ENCODE data around the gene MRPS18A. TPM values are rescaled to one million over a fixed set of nuclear protein-coding genes. Genes with fewer than 3 reads are reported as not detected.

MRPS18A gene
- total RNA-seq, 2 experiments from 2014 or later = 38.3 to 40.3 TPM

DNA sequence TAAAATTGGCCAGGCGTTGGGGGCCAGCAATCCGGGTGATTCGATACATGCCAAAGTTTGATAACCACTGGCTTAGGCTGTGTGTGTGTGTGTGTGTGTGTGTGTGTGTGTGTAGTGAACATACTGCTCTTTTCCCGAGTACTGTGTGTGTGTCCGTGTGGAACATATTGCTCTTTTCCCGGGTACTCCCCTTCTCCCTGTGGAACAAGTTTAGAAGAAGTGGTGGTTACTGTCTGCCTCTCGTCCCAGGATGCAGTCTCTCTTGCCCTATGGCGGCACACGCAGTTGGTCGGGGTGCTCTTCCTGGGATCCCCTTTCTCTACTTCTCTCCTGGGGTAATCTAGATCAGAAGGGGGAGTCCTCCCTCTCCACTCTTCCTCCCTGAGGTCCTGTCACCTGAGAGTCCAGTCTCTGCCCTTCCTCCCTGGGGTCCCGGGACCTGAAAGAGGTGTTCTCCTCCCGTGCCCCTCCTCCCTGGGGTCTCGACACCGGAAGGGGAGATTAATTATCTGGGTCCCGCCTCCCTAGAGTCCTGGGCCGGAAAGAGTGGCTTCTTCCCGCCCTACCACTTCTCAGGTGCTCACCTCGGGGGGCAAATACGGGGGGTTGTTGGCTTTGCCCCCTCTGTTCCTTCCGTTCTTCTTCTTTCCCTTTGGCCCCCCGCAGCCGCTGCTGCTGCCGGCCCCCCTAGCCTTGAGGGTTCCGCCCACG, 59.0 kb downstream of the MRPS18A start:
- ATAC-seq (ENCODE audit: low read depth) = peak; percentile 39
- POLR2A ChIA-PET = interaction anchor here (0.6 to 2.3 kb wide), 14 partner anchors 8 to 699 kb away, joined by 3 to 32 read pairs (median 8); partner anchors contain the start of genes CNPY3, HSP90AB1, MAD2L1BP and POLH
- peak; percentile 69 for DNase-seq
- Mint-ChIP-seq H3K4me1 (peaks cover 33% of the 10 kb centered on the region), H3K27me3 (no peaks in the 10 kb centered on the region), H3K27ac (peak overlapping the region; percentile 95), H3K9me3 (no peaks in the 10 kb centered on the region), H3K36me3 (peaks cover 25% of the 10 kb centered on the region), H3K4me3 (peak overlapping the region; percentile 100)

DNA sequence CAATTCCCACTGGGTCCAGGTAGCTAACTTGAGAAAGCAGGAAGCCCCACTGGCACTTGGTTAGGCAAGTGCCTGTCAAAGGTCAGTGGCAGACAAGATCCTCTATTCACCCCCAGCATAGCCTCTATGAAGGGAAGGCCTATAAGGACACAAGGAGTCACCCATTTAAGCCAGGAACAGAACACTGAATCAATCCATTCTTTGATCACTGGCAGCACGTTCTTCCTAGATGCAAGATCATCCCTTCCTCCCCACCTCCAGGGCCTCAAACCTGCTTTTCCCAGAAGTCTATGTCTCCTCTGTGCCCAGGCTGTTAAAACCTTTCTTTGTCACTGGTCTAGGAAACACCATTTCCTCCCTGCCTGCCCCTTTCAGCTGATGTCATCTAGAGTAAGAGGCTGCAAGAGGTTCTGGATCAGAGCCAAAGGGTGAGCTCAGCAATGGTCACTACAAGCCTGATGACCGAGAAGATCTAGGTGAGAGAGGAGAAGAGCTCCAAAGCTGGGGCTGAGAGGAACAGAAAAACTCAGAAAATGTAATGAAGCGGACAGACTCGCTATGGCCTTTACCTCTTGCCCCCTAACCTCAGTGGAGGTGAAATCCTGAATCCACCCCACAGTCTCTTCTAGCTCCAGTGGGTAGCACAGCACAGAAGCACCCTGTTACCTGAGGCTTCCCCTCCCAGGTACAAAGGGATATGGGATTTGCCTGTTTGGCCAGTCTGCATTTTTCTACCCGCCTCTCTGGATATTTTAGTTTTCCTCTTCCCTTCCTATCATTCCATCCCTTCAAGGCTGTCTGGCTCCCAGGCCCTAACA, 60.4 kb downstream of the MRPS18A start:
- peak; percentile 20 for DNase-seq

DNA sequence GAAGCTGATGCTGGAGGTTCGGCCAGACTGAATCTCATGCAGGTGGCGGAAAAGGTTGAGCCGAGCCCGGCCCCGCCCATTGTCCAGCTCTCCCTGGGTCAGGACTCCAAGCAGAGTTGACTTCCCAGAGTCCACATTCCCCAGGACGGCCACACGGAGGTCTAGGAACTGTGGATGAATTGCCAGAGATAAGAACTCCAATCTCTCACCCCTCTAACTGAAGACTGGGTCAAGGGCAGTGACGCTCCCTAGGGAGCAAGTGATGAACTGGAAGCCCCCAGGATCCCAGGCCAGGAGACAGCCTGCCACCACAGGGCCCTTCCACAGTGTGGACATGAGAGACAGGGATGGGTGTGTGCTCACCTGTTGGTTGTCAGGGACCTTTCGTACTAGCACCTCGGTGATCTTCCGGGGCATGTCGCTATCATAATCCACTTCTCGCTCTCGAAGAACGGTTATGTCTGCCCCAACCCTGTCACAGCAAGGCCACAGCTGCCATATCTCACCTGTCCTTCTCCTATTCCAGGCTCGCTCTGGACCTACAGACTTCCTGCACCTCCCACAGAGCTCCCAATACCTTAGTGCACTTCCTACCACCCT, 62.1 kb downstream of the MRPS18A start:
- H3K4me3 Mint-ChIP-seq = no peak overlapping the region
- POLR2A ChIA-PET = interaction anchor here (1.0 kb wide), 1 partner anchor 12 kb away, joined by 4 read pairs; no protein-coding TSS in a partner anchor

More for the DNA sequence above, 60.4 kb downstream of the MRPS18A start:
- H3K27ac Mint-ChIP-seq = peak overlapping the region; percentile 95
- no peak for ATAC-seq (ENCODE audit: low read depth)
- peak overlapping the region; percentile 100 for H3K4me3 Mint-ChIP-seq
- H3K36me3 Mint-ChIP-seq = peaks cover 33% of the 10 kb centered on the region
- H3K27me3 Mint-ChIP-seq = no peaks in the 10 kb centered on the region
- no peaks in the 10 kb centered on the region for H3K9me3 Mint-ChIP-seq
- POLR2A ChIA-PET = interaction anchor here (0.6 to 1.6 kb wide), 2 partner anchors 8 to 9 kb away, joined by 3 to 8 read pairs; partner anchors contain the start of gene MAD2L1BP
- peaks cover 33% of the 10 kb centered on the region for H3K4me1 Mint-ChIP-seq

DNA sequence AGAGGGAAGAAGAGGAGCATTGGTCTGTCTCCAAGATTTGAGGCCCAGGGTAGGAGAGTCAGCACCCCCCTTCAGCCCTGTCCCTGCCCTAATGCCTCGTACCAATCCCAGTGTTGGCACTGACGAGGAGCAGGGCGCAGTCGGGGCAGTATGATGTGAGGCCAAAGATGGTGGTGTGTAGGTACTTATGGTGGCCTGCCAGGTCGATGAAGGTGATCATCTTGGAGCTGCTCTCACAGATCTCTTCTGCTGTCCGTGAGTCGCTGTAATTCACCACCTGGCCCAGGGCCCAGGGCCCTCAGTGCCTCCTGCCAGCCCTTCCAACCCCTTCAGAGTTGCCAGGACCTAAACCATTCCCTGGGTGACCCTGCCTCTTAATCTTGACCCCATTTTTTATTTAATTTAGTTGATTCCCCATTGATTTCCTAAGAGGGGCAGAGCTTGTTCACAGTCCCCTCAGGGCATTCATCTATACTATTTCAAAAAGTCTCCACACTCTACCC, 62.8 kb downstream of the MRPS18A start:
- ATAC-seq (ENCODE audit: low read depth) = no peak
- Mint-ChIP-seq H3K36me3 (peaks cover 41% of the 10 kb centered on the region), H3K27ac (no peak overlapping the region), H3K9me3 (no peaks in the 10 kb centered on the region), H3K4me3 (no peak overlapping the region), H3K27me3 (no peaks in the 10 kb centered on the region), H3K4me1 (peaks cover 25% of the 10 kb centered on the region)
- POLR2A ChIA-PET = no interaction called here
- no peak for DNase-seq

More for the DNA sequence above, 62.1 kb downstream of the MRPS18A start:
- no peaks in the 10 kb centered on the region for H3K27me3 Mint-ChIP-seq
- H3K27ac Mint-ChIP-seq = peak overlapping the region; percentile 7
- peak; percentile 19 for DNase-seq
- no peak for ATAC-seq (ENCODE audit: low read depth)
- H3K4me1 Mint-ChIP-seq = peaks cover 31% of the 10 kb centered on the region
- no peaks in the 10 kb centered on the region for H3K9me3 Mint-ChIP-seq
- H3K36me3 Mint-ChIP-seq = peaks cover 42% of the 10 kb centered on the region

DNA sequence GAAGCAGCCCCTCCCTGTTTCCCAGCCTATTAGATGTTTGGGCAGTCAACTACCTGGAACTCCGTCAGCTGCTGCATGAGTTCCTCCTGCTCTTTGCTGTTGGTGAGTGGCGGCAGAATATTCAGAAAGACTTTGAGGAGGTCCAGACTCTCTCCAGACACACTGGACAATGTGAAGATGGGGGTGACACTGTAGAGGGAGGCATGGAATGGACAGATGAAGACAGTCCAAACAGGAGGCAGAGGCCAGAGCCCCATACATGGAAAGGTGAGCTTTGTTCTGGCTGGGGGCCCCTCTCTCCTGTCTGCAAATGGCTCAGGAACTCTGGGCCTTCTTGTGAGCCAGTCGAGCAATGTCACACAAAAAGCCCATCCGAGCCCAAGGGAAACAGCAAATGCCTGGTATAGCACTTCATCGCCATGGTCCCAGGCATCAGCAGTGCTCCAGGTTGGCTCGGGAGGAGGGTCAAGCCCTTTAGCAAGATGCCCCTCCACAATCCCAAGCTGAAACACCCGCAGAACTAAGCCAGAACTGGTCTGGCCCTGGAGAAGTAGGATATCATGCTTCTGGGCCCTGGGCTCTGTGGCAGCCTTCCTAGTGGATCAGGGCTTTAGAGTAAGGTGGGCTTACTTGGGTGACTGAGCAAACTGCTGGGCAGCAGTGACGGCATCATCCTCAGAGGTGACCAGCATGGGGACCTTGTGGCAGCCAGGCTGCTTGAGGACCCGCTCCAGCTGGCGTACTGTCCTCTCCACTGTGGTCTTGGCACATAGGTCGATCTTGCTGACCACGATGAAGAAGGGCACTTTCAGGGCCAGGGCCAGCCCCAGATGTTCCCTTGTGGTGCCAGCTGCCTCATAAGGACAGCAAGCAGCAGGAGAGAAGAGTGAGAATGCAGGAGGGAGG, 63.5 kb downstream of the MRPS18A start:
- Mint-ChIP-seq H3K36me3 (peaks cover 43% of the 10 kb centered on the region), H3K4me1 (peaks cover 27% of the 10 kb centered on the region), H3K27ac (no peak overlapping the region), H3K9me3 (no peaks in the 10 kb centered on the region), H3K27me3 (no peaks in the 10 kb centered on the region), H3K4me3 (no peak overlapping the region)
- POLR2A ChIA-PET = no interaction called here
- DNase-seq (peak; percentile 23), ATAC-seq (ENCODE audit: low read depth) (no peak)

DNA sequence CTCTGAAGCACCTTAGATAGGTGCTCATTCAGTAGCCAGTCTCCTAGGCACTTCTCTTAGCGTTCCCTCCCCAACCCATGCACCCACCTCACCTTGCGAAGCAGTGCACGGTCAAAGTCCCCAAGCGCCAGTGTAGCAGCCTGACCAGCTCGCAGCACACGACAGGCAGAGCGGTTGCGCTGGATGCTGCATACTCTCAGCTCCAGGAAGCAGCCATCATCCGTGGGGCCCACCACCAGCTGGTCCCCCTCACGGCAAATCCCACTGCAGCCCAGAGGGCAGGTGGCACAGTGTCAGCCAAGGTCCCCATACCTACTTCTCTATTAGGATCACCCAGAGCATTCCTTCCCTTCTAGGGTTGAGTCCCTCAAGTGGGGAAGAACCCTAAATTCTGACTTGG, 65.0 kb downstream of the MRPS18A start:
- Mint-ChIP-seq H3K9me3 (no peaks in the 10 kb centered on the region), H3K4me3 (no peak overlapping the region), H3K36me3 (peaks cover 41% of the 10 kb centered on the region), H3K27me3 (no peaks in the 10 kb centered on the region), H3K4me1 (peaks cover 19% of the 10 kb centered on the region), H3K27ac (no peak overlapping the region)
- POLR2A ChIA-PET = interaction anchor here (0.6 kb wide), 1 partner anchor 1835 kb away, joined by 3 read pairs; no protein-coding TSS in a partner anchor
- no peak for ATAC-seq (ENCODE audit: low read depth)
- DNase-seq = no peak

DNA sequence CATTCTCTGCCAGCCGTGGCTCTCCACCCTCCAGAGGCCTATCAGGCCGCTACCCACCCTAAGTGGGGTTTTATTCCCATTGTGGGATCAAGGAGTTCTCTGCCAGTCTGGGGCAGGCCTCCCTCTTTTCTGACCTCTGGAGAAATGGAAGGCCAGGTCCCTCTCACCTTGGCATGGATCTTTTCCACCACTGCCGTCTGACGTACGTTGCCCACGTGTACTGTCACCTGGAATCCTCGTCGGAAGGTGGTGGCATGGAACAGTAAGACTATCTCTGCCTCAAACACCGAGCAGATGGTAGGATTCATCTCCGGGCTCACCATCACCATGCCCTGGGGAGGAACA, 65.8 kb downstream of the MRPS18A start:
- peaks cover 16% of the 10 kb centered on the region for H3K4me1 Mint-ChIP-seq
- no peak for DNase-seq
- no peak for ATAC-seq (ENCODE audit: low read depth)
- peaks cover 42% of the 10 kb centered on the region for H3K36me3 Mint-ChIP-seq
- no peaks in the 10 kb centered on the region for H3K27me3 Mint-ChIP-seq
- no peaks in the 10 kb centered on the region for H3K9me3 Mint-ChIP-seq
- no peak overlapping the region for H3K27ac Mint-ChIP-seq
- POLR2A ChIA-PET = no interaction called here
- H3K4me3 Mint-ChIP-seq = no peak overlapping the region

Other genes with a start within 250 kb of the MRPS18A start
- under 1 TPM; 0.30 to 0.37 TPM for gene DLK2, start 232.2 kb downstream of the MRPS18A start, total RNA-seq
- 10 to 100 TPM; 42.7 to 47.6 TPM for gene TJAP1, start 210.2 kb downstream of the MRPS18A start, total RNA-seq
- under 1 TPM; 0.33 to 0.37 TPM for gene LRRC73, start 177.4 kb downstream of the MRPS18A start, total RNA-seq
- gene YIPF3, start 170.9 kb downstream of the MRPS18A start, total RNA-seq = 10 to 100 TPM; 63.2 to 71.8 TPM
- gene POLR1C, start 170.7 kb downstream of the MRPS18A start, total RNA-seq = 10 to 100 TPM; 28.8 to 29.7 TPM
- 10 to 100 TPM; 46.1 to 47.0 TPM for gene XPO5, start 111.8 kb downstream of the MRPS18A start, total RNA-seq
- gene POLH, start 111.6 kb downstream of the MRPS18A start, total RNA-seq = 10 to 100 TPM; 57.3 to 62.0 TPM
- gene GTPBP2, start 58.5 kb downstream of the MRPS18A start, total RNA-seq = 100 to 1,000 TPM; 107 to 115 TPM
- gene MAD2L1BP, start 52.0 kb downstream of the MRPS18A start, total RNA-seq = 10 to 100 TPM; 39.7 to 40.2 TPM
- not detected for gene RSPH9, start 42.8 kb downstream of the MRPS18A start, total RNA-seq
- gene VEGFA, start 82.4 kb upstream of the MRPS18A start, total RNA-seq = 10 to 100 TPM; 33.6 to 39.5 TPM

Measured in activated naive CD8-positive, alpha-beta T cell treated with anti-CD3 and anti-CD28 coated beads, Interleukin-2, amount 10 ng/mL, durations not matched to agents 7 days and 5 days (primary cell).